ENCODE data around the gene PTPRZ1.

PTPRZ1 gene

DNA sequence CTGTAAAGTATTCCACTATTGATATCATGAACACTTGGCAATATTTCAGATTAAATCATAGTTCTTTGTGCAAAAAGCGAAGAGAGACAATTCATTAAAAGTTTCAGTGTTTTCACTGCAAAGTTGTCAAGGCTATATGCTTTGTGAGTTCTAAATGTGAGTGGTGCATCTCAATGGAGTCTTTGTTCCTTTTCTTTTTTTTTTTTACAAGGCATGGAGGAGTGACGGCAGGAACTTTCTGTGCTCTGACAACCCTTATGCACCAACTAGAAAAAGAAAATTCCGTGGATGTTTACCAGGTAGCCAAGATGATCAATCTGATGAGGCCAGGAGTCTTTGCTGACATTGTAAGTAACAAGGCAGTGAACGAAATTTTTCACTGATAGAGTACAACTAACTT lies 186.6 kb downstream of the PTPRZ1 start:
- no peak for FAIRE-seq

DNA sequence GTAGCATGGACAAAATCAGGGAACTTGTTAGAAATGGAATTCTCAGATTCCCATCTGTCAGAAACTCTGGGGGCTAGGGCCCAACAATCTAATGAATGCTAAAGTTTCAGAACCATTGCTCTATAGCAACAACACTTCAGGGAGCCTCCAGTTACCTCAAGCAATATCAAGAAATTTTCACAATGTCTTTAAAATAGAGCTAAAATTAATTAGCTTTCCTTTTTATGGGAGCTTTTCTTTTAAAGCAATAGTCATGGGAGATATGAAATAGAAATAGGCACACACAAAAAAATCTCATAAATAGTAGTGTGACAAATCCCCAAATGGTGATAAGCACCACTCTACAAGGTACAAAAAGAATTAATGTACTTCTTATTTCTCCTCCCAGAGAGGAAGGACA lies 190.2 kb downstream of the PTPRZ1 start:
- FAIRE-seq = no peak

DNA sequence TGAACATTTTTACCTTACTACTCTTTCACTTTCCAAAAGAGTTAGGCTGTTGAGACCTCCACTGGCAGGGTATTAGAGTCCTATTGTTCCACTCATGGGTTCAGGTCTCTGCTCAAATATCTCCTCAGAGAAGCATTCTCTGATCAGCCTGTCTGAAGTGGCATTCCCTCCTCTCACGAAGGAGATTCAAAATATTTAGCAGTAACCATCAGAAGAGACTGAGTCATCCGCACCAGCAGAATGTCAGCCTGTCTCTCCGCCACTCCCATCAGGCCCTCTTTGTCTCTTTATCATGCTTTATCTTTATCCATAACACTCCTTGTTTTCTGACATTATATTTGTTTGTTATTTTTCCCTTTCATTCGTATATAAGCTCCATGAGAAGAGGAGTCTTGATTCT lies 192.0 kb downstream of the PTPRZ1 start:
- no peak for FAIRE-seq

DNA sequence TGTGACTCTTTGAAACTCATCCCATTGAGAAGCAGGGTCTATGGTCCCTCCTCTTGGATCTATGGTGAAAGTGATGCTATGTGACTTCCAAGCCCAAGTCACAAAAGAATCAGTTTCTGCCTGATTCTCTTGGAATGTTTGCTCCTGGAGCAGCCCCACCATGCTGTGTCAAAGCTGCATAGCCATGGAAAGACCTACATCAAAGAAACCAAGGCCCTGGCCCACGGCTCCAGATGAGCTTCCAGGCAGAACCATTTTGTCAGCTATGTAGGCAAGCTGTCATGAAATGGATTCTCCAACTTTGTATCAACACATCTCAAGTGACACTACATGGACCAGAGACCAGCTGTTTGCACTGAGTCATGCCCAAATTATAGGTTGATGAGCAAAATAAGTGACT lies 194.1 kb downstream of the PTPRZ1 start:
- FAIRE-seq = no peak

DNA sequence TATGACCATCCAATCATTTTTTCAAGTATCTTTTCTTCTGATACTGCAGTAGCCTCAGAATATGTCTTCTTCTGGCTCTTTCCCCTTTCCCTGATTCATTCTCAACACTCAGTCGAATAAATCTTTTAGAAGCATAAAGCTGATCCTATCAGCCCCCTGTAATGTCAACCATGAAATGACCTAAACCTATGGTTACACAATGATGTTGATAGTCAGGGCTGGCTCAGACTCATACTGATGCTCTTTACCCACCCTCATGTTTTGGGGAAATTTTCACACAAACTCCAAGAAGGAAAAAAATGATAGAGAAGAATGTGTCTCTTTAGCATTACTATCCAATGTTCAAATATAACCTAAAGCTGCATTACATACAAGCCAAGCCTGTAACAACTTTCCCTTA lies 195.1 kb downstream of the PTPRZ1 start:
- no peak for FAIRE-seq

DNA sequence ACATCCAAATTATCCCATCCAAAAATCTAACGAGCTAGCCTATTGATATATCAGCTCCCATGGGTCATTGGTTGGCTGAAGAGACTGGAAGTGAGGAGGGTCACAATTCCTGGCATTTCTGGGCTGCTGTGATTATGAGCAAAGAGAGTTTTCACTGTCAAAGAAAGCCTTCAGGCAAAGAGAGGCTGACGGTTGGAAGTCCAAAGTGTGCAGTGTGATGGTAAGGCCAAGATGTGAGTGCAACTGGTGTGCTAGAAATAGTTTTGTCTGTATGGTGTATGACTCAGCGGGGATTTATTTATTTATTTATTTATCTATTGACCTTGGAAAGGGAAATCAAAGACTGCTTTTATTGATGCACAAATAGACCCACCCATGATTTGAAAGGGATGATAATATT lies 196.0 kb downstream of the PTPRZ1 start:
- FAIRE-seq = no peak

DNA sequence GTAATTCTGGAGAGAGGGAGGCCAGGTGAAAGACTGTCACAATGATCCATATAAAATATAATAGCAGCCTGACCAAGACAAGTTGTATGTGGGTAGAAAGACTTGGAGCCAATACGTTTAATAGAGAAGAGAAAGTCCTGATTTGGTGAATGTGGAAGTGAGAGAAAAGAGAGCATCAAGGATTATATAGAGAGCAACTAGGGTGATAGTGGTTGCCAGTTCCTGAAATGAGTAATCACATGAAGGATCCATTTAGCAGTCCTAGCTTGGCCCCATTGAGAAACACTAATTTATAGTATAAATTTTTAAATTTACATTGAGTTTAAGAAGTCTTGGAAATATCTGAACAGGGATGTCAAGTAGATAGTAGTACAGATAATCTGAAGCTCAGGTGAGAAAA lies 197.1 kb downstream of the PTPRZ1 start:
- FAIRE-seq = no peak

DNA sequence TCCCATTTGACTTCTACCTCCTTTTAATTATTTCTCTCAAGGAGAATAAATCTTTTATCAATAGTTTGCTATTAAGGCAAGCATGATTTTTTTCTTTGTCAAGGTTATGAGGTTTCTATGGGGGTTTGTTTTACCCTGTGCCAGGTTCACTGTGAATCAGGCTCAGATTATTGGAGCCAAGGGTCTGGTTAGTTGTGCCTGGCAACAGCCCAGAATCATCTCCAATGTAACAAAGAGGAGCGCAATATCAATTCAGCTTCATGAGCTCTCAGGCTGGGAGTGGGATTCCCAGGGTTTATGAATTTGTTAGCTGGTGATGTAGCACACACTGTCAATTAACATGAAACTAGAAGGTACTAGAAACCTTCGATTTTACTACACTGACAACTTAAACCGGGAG lies 197.9 kb downstream of the PTPRZ1 start:
- FAIRE-seq = no peak

DNA sequence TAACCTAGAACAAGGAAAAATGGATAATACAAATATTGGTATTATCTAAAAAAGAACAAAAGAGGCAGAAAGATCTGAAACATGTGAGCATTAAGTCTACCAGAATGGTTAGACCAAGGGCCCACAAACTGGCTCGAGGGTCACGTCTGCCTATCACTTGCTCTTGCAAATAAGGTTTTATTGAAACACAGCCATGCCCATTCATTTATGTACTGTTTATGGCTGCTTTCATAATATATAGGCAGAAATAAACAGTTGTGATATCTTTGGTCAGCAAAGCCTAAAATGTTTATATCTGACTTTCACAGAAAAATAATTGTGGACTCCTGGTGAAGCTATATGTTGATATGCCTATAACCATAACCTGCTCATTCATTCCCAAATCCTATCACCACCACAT lies 199.3 kb downstream of the PTPRZ1 start:
- FAIRE-seq = no peak

DNA sequence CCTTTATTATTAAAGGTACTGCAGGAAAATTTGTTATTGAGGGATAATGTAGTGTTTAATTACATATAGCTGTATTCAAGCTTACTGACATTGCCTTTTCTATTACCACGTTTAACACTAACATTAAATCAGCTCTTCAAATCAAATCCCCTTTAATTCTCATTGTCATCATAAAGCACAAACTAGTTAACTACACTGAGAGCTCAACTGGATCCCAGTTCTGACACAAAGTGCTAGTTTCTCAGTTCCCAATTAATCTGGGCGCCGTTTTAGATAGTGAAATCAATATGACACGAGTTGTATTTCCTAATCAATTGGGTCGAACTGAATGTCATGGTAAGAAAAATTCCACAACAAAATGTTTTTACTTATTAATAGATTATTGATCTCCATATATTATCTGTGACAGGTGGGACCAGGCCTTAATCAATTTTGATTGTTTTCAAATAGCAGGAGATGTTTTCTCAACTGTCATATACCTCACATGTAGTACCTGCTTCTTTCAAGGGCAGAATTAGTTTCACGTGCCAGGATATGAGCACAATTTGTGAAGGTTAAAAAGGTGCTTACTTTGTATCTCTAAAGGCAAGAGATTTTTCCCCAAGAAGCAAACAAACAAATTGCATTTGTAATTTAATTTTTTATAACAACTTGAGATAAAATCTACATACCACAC lies 200.1 kb downstream of the PTPRZ1 start:
- FAIRE-seq = no peak

DNA sequence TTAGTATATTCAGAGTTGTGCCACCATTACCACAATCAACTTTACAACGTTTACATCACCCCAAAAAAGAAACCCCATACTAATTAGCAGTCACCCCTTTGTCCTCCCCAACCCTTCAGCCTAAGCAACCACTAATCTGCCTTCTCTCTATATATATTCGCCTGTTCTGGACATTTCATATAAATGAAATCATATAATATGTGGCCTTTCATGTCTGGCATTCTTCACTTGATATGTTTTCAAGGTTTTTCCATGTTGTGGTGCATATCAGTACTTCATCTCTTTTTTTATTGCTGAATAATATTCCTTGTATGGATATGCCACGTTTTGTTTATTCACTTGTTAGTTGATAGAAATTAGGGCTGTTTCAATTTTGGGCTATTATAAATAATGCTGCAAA lies 200.7 kb downstream of the PTPRZ1 start:
- FAIRE-seq = no peak

DNA sequence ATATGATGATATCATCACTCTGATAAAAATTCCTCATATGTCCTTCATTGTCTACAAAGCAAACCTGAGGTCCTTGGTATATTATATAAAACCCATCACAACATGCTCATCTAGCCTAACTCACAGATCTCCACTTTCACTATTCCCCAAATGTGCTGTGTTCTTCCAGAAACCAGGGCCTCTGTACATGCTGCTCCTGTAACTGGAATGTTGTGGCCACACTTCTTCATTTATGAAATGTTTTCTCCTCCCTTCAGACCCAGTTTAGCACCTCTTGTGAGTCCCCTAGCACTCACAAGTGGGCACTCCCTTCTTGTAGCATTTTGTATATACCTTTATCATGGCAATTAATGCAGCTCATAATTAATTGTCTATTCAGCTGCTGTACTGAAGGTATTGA lies 209.2 kb downstream of the PTPRZ1 start:
- FAIRE-seq = no peak

DNA sequence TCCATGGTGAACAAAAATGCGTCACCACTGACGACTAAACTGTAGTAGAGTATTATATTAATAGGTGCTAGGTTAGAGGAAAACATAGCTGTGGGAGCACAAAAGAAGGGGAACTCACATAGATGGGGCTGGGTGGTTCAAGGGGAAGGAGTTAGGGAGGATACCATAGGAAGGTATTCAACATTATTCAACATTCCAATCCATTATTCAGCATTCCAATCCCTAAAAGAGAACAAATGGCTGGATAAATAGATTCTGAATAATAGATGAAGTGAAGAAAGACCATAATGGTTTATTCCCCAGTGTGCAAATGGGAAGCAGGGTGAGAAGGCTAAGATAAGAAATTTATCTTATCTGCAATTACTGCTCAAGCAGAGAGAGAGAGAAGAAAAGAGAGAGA lies 209.7 kb downstream of the PTPRZ1 start:
- FAIRE-seq = no peak

DNA sequence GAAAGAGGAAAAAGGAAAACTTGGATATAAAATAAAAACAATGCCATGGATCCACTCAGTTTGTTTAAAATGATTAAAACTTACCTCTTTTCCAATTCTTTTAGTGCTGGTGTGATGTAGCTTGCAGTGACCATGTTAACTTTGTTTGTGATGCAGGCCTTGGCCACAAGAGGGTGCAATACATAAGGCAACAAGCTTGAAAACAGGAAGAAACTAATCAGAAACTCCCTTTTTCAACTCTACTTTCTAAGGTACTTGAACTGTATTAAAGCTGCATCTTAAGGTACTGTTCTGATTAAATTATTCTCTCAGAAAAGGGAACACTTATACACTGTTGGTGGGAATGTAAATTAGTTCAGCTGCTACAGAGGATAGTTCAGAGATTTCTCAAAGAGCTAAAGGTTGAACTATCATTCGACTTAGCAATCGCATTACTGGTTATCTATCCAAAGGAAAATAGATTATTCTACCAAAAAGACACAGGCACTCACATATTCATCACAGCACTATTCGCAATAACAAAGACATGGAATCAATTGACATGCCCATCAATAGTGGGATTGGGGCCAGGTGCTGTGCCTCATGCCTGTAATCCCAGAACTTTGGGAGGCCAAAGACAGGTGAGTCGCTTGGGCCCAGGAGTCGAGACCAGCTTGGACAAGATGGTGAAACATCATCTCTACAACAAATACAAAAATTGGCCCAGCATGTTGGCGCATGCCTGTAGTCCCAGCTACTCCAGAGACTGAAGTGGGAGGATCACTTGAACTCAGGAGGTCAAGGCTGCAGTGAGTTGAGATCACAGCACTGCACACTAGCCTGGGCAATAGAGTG lies 220.2 kb downstream of the PTPRZ1 start:
- FAIRE-seq = peak; percentile 96

DNA sequence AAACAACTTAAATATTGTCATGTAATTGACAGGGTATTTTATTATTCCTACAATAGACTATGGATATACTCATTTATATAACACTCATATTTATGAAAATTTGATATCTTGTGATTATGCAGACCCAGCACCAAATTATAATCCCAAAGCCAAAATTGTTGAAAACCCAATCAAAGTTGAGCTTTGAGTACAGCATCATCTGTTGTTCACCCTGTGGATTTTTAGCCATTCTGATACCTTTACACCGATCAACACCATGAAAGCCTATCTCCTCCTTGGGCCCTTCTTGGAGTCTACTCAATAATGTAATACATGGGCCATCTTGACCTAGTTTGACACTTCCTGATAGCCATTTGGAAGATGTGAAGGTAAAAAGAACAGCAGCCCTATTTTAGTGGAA lies 221.6 kb downstream of the PTPRZ1 start:
- FAIRE-seq = no peak

DNA sequence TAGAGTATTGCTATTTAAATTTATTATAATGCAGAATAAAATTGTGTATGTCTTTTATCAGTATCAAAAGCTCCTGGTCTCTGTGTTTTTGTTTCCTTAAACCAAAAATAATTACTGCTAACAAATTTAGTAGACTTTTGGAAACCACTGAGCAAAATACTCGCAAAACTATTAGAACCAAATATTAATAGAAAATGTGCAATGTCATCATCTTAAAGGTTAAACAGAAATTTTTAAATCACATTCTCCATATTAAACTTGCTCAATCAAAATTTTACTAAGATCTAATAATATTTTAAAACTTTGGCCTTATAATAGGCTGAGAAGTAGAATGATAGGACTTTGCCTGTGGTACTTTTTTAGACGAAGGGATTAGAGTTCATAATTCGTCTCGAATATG lies 222.7 kb downstream of the PTPRZ1 start:
- no peak for FAIRE-seq

DNA sequence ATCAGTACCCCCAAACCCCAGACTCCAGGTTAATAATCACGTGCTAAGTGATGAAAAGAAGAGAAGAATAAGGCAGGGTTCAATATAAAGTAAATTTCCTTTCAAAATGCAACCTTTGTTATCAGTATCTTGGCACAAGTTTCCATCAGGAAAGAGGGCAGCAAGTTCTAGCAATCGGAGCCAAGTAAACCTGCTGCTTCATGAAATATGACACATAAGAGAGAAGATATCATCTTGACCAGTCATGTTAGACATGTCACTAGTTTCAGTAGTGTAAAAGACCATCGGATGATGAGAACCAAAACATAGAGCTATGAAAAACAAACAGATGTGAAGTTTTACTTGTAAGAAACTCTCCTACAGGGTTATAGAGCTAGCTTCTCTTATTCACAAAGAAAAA lies 227.1 kb downstream of the PTPRZ1 start:
- FAIRE-seq = no peak

DNA sequence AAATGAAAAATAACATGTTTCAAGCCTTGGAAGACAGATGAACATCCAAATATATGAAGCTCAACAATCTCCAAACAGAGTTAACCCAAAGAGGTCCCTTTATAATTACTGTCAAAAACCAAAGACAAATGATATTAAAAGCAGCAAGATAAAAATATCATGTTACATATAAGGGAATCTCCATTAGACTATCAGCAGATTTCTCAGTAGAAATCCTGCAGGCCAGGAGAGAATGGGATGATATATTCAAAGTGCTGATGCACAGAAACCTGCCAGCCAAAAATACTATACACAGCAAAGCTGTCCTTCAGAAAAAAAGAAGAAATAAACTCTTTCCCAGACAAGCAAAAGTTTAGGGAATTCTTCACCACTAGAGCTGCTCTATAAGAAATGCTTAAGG lies 230.1 kb downstream of the PTPRZ1 start:
- FAIRE-seq = no peak

Data from A204.1 (cell line).